Left lung (tissue), 10 donors: ENCODE results near the gene TSNAX. TPM values are rescaled to one million over a fixed set of nuclear protein-coding genes. Genes with fewer than 3 reads are reported as not detected.
"Not testable (repeated sequence)": the region's sequence is repeated elsewhere in the genome, so short reads cannot be mapped to it uniquely, and the experiment has no call there.

Experiments
- ATAC-seq: fragments of 200-7000 bp; cut with Tn5 transposase; one replicate; pipeline ENCODE4 v1.9.1; 2020; ENCODE audit warnings: moderate library complexity
- DNase-seq, 4 donors: peaks; one replicate each; pipeline ENCODE4 v3.0.0-alpha.2; 2013 to 2020
- H3K27ac ChIP-seq, 2 donors: fragments of 200-600 bp; sonication (generic) in 1 of 2; one replicate each; pipeline versions ENCODE4 v1.5.0 to v1.8.0; 2020 to 2021
- H3K27me3 ChIP-seq, 2 donors: fragments of 200-600 bp; sonication (generic) in 1 of 2; one replicate each; pipeline versions ENCODE4 v1.5.0 to v1.8.0; 2020 to 2021
- H3K36me3 ChIP-seq, 2 donors: fragments of 200-600 bp; sonication (generic) in 1 of 2; one replicate each; pipeline versions ENCODE4 v1.5.0 to v1.8.0; 2020 to 2021
- H3K4me1 ChIP-seq, 2 donors: fragments of 200-600 bp; one replicate each; pipeline ENCODE4 v1.8.0; 2021
- H3K4me3 ChIP-seq, 2 donors: fragments of 200-600 bp; sonication (generic) in 1 of 2; one replicate each; pipeline versions ENCODE4 v1.5.0 to v1.8.0; 2020 to 2021; ENCODE audit warnings: mild to moderate bottlenecking in 1 of 2
- H3K9me3 ChIP-seq, 2 donors: fragments of 200-600 bp; sonication (generic) in 1 of 2; one replicate each; pipeline versions ENCODE4 v1.5.0 to v1.8.0; 2020 to 2021
- CTCF ChIP-seq, 2 donors: fragments of 200-600 bp; sonication (generic) in 1 of 2; IDR thresholded peaks; one replicate each; pipeline versions ENCODE4 v1.5.0 to v1.8.0; 2021; ENCODE audit warnings: antibody characterized with exemption in 2 of 2
- intact Hi-C, 2 donors: fragments of 100-400 bp; cut with DNase I; formaldehyde crosslinking; loops; one replicate each; pipeline versions ENCODE4 v1.11.2 to v1.14.2; 2022
- polyA plus RNA-seq, 6 donors: library from polyadenylated mRNA; unstranded; fragments of 120-200 nt; gene quantifications; one replicate each; pipeline ENCODE4 v1.2.1, GENCODE V29; 2013; ENCODE audit not compliant: insufficient read length in 6 of 6
- total RNA-seq, 2 donors: library from RNA; stranded (reverse); fragmentation: NEBNext Ultra II Directional; extraction: Animal tissue kit (Norgen Biotek cat#: 25700); gene quantifications; one replicate each; pipeline ENCODE4 v1.2.1, GENCODE V29; 2021
- donor health status: DM: no; HTN: yes; CAD: no.
- donor health status: DM: no; HTN: no; CAD: no.

The TSNAX gene
- total and polyA plus RNA-seq, 8 donors = 29.1 to 63.7 (median 52.0) TPM

- intact Hi-C loops = loop anchor here in 1 of 2 donors (5.0 kb wide), 1 partner anchor 236 kb away; no protein-coding TSS in a partner anchor
- ATAC-seq (no peak), DNase-seq (no peak)
- Histone ChIP-seq H3K9me3 (no peaks in the 10 kb centered on the region), H3K4me1 (peaks cover 0 to 6% of the 10 kb centered on the region in 2 donors), H3K27me3 (no peaks in the 10 kb centered on the region), H3K27ac (no peak overlapping the region), H3K36me3 (no peaks in the 10 kb centered on the region), H3K4me3 (no peak overlapping the region)
- TF ChIP-seq CTCF (IDR thresholded peaks at IDR 0.05) = no peak
Observed at GRCh38 chr1:231592809-231593208, 64.3 kb downstream of the TSNAX start.

GRCh38 chr1:231593264-231593663 lies 64.8 kb downstream of the TSNAX start:
- H3K4me3 ChIP-seq, H3K27me3 ChIP-seq, DNase-seq, H3K4me1 ChIP-seq, H3K27ac ChIP-seq, H3K36me3 ChIP-seq, ATAC-seq, H3K9me3 ChIP-seq: not testable (repeated sequence)
- intact Hi-C loops = loop anchor here in 1 of 2 donors (5.0 kb wide), 1 partner anchor 236 kb away; no protein-coding TSS in a partner anchor

- Histone ChIP-seq H3K36me3 (no peaks in the 10 kb centered on the region), H3K9me3 (no peaks in the 10 kb centered on the region), H3K27me3 (no peaks in the 10 kb centered on the region), H3K4me3 (no peak overlapping the region), H3K4me1 (peaks cover 0 to 6% of the 10 kb centered on the region in 2 donors), H3K27ac (no peak overlapping the region)
- ATAC-seq (no peak), DNase-seq (no peak)
- TF ChIP-seq CTCF (IDR thresholded peaks at IDR 0.05) = no peak
- intact Hi-C loops = loop anchor here in 1 of 2 donors (5.0 kb wide), 1 partner anchor 237 kb away; no protein-coding TSS in a partner anchor
Observed at GRCh38 chr1:231594123-231594522, 65.7 kb downstream of the TSNAX start.

- H3K9me3 ChIP-seq = no peaks in the 10 kb centered on the region
- no peak for TF ChIP-seq CTCF (IDR thresholded peaks at IDR 0.05)
- peaks cover 0 to 6% of the 10 kb centered on the region in 2 donors for H3K4me1 ChIP-seq
- no peak overlapping the region for H3K4me3 ChIP-seq
- no peak for ATAC-seq
- no peak overlapping the region for H3K27ac ChIP-seq
- DNase-seq = no peak
- intact Hi-C loops = loop anchor here in 1 of 2 donors (5.0 kb wide), 1 partner anchor 237 kb away; no protein-coding TSS in a partner anchor
- no peaks in the 10 kb centered on the region for H3K36me3 ChIP-seq
- no peaks in the 10 kb centered on the region for H3K27me3 ChIP-seq
Observed at GRCh38 chr1:231594749-231595148, 66.3 kb downstream of the TSNAX start.

- intact Hi-C loops = no loop called here
- Histone ChIP-seq H3K9me3 (no peaks in the 10 kb centered on the region), H3K27me3 (no peaks in the 10 kb centered on the region), H3K4me1 (peaks cover 0 to 4% of the 10 kb centered on the region in 2 donors), H3K4me3 (no peak overlapping the region), H3K27ac (no peak overlapping the region), H3K36me3 (no peaks in the 10 kb centered on the region)
- ATAC-seq (no peak), DNase-seq (no peak)
- no peak for TF ChIP-seq CTCF (IDR thresholded peaks at IDR 0.05)
Observed at GRCh38 chr1:231596337-231596791, 67.9 kb downstream of the TSNAX start.

- ATAC-seq (no peak), DNase-seq (no peak)
- Histone ChIP-seq H3K4me1 (peaks cover 0 to 18% of the 10 kb centered on the region in 2 donors), H3K9me3 (no peaks in the 10 kb centered on the region), H3K27me3 (no peaks in the 10 kb centered on the region), H3K27ac (no peak overlapping the region), H3K36me3 (no peaks in the 10 kb centered on the region), H3K4me3 (no peak overlapping the region)
- TF ChIP-seq CTCF (IDR thresholded peaks at IDR 0.05) = no peak
- intact Hi-C loops = no loop called here
Observed at GRCh38 chr1:231597971-231598370, 69.5 kb downstream of the TSNAX start.
